Measurements from ENCODE around the gene ABHD16A. TPM values are rescaled to one million over a fixed set of nuclear protein-coding genes. Genes with fewer than 3 reads are reported as not detected.

The ABHD16A gene
- total RNA-seq, 6 donors from 2014 or later = 42.1 to 62.5 (median 51.6) TPM

DNA sequence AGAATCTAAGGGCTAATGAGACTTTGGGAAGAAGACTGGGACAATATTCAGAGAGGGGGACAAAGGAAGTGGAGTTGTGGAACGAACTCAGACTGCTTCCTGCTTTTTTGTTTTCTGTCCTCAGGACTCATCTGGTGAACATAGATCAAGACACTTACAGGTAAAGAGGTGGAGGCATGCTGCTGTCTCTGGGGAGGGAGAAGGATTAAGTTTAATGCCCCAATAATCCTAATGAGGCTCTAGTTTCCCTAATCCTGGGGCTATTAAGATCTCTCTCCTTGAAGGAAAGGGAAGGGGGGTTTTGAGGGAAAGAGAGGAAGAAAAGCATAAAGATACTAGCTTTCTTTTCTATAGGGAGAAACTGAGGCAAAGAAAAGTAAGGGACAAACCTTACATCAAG lies 41.3 kb upstream of the ABHD16A start:
- H3K4me3 ChIP-seq = no peak overlapping the region
- H3K9me3 ChIP-seq = no peaks in the 10 kb centered on the region
- ATAC-seq (ENCODE audit: low FRiP score in 2 of 2) (no peak), DNase-seq (no peak)
- H3K4me1 ChIP-seq = peaks cover 8 to 12% (median 10%) of the 10 kb centered on the region in 4 donors
- 53 to 59% methylated on average over 1 of the region's 1 CpG for WGBS, 2 donors
- no peaks in the 10 kb centered on the region for H3K27me3 ChIP-seq
- no peak overlapping the region for H3K27ac ChIP-seq
- TF ChIP-seq EP300 (IDR thresholded peaks at IDR 0.05) = no peak
- TF ChIP-seq, protein P1, sequence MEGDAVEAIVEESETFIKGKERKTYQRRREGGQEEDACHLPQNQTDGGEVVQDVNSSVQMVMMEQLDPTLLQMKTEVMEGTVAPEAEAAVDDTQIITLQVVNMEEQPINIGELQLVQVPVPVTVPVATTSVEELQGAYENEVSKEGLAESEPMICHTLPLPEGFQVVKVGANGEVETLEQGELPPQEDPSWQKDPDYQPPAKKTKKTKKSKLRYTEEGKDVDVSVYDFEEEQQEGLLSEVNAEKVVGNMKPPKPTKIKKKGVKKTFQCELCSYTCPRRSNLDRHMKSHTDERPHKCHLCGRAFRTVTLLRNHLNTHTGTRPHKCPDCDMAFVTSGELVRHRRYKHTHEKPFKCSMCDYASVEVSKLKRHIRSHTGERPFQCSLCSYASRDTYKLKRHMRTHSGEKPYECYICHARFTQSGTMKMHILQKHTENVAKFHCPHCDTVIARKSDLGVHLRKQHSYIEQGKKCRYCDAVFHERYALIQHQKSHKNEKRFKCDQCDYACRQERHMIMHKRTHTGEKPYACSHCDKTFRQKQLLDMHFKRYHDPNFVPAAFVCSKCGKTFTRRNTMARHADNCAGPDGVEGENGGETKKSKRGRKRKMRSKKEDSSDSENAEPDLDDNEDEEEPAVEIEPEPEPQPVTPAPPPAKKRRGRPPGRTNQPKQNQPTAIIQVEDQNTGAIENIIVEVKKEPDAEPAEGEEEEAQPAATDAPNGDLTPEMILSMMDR (IDR thresholded peaks at IDR 0.05) = no peak
- TF ChIP-seq POLR2AphosphoS5 (IDR thresholded peaks at IDR 0.05) = no peak
- TF ChIP-seq POLR2A (IDR thresholded peaks at IDR 0.05) = no peak
- H3K36me3 ChIP-seq = no peaks in the 10 kb centered on the region

DNA sequence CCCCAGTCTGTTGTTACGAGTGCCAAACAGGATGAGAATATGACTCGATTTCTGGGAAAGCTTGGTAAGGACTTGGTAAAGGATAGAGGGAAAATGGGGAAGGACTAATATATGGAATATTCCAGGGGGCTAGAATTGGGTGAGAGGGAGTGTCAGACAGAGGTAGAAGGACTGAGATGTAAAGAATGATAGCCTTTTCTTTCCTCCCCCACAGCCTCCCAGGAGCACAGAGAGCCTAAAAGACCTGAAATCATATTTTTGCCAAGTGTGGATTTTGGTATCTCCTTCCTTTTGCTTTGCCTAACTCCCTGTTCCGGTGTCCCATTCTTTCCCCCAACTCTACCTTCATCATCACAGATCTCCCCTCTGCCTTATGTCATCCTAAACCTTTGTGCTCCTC lies 39.8 kb upstream of the ABHD16A start:
- no peak overlapping the region for H3K27ac ChIP-seq
- WGBS, 2 donors = 85 to 91% methylated on average over 3 of the region's 3 CpGs

DNA sequence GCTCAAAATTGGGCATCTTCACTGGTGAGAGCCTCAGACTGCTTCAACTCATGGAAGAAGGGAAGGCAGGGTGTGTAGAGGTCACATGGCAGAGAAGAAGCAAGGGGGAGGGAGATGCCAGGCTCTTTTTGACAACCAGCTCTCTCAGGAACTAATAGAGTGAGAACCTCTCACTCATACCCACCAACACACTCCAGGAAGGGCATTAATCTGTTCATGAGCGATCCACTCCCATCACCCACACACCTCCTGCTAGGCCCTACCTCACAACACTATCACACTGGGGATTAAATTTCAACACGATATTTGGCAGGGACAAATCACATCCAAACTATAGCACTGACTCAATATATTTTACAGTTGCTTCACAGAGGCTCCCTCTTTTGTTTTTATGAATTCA lies 38.7 kb upstream of the ABHD16A start:
- 92 to 98% methylated on average over 2 of the region's 2 CpGs for WGBS, 2 donors
- peaks cover 33 to 38% (median 36%) of the 10 kb centered on the region in 4 donors for H3K4me1 ChIP-seq
- ATAC-seq (ENCODE audit: low FRiP score in 2 of 2) (no peak), DNase-seq (no peak)
- H3K36me3 ChIP-seq = no peaks in the 10 kb centered on the region
- H3K9me3 ChIP-seq = no peaks in the 10 kb centered on the region
- TF ChIP-seq POLR2A (IDR thresholded peaks at IDR 0.05) (no peak), EP300 (IDR thresholded peaks at IDR 0.05) (no peak), POLR2AphosphoS5 (IDR thresholded peaks at IDR 0.05) (no peak)
- TF ChIP-seq, protein P1 (IDR thresholded peaks at IDR 0.05) = no peak
- no peak overlapping the region for H3K27ac ChIP-seq
- no peaks in the 10 kb centered on the region for H3K27me3 ChIP-seq
- H3K4me3 ChIP-seq = no peak overlapping the region

More for the DNA sequence above, 39.8 kb upstream of the ABHD16A start:
- H3K27me3 ChIP-seq = no peaks in the 10 kb centered on the region
- ATAC-seq (ENCODE audit: low FRiP score in 2 of 2) (no peak), DNase-seq (no peak)
- H3K4me1 ChIP-seq = peaks cover 23 to 27% (median 26%) of the 10 kb centered on the region in 4 donors
- H3K36me3 ChIP-seq = no peaks in the 10 kb centered on the region
- TF ChIP-seq POLR2AphosphoS5 (IDR thresholded peaks at IDR 0.05) = no peak
- no peak for TF ChIP-seq EP300 (IDR thresholded peaks at IDR 0.05)
- TF ChIP-seq POLR2A (IDR thresholded peaks at IDR 0.05) = no peak
- TF ChIP-seq, protein P1 (IDR thresholded peaks at IDR 0.05) = no peak
- H3K9me3 ChIP-seq = no peaks in the 10 kb centered on the region
- no peak overlapping the region for H3K4me3 ChIP-seq

DNA sequence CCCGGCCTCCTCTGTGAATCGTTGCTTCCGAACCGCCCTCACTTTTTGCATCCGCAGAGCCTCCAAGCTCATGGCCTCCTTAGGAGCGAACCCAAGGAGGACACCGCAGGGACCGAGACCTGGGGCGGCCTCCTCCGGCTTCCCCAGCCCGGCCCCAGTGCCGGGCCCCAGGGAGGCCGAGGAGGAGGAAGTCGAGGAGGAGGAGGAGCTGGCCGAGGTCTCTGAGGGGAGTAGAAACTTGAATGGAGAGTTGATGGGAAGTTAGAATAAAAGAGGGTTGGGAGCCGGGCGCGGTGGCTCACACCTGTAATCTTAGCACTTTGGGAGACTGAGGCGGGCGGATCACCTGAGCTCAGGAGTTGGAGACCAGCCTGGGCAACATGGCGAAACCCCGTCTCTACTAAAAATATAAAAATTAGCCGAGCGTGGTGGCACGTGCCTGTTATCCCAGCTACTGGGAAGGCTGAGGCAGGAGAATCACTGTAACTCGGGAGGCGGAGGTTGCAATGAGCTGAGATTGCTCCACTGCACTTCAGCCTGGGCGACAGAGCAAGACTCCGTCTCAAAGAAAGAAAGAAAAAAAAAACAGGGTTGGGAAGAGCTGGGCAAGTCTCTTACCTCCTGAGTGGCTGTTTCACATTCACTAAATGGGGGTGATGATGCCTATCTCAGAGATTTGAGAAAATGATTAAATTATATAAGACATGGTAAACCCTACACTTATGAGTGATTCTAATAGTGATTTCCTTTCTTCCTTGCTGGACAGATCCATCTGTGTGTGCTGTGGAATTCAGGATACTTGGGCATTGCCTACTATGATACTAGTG lies 37.5 kb upstream of the ABHD16A start:
- Histone ChIP-seq H3K36me3 (no peaks in the 10 kb centered on the region), H3K27ac (peak overlapping the region; percentile 68 to 99 (median 78)), H3K4me1 (peaks cover 36 to 40% (median 39%) of the 10 kb centered on the region in 4 donors), H3K9me3 (no peaks in the 10 kb centered on the region), H3K4me3 (peak overlapping the region; percentile 77 to 95 (median 80)), H3K27me3 (no peaks in the 10 kb centered on the region)
- WGBS, 2 donors = 16 to 19% methylated on average over 29 of the region's 29 CpGs
- TF ChIP-seq EP300 (IDR thresholded peaks at IDR 0.05) = no peak
- TF ChIP-seq, protein P1 (IDR thresholded peaks at IDR 0.05) = no peak
- no peak for TF ChIP-seq POLR2AphosphoS5 (IDR thresholded peaks at IDR 0.05)
- TF ChIP-seq POLR2A (IDR thresholded peaks at IDR 0.05) = no peak
- DNase-seq (peak; percentile 52 to 82), ATAC-seq (ENCODE audit: low FRiP score in 2 of 2) (peak; percentile 14 to 16)

All from upper lobe of left lung (tissue), 6 donors.